Activated T-helper 17 cell treated with anti-CD3 and anti-CD28 coated beads, Interleukin-2, amount 50 U/mL, for 72 hours (primary cell): ENCODE data around the gene P2RY8. TPM values are rescaled to one million over a fixed set of nuclear protein-coding genes. Genes with fewer than 3 reads are reported as not detected.

ENCODE experiments used
- ATAC-seq: fragments of 150-1000 bp; cut with Tn5 transposase; replicated peaks from 2 replicates; pipeline ENCODE4 v1.10.0; 2021; ENCODE audit warnings: mild to moderate bottlenecking, moderate library complexity
- H3K27ac Mint-ChIP-seq: one replicate; pipeline ENCODE4 v1.8.0; 2022; ENCODE audit warnings: mixed read lengths
- H3K27me3 Mint-ChIP-seq: one replicate; pipeline ENCODE4 v1.8.0; 2022; ENCODE audit warnings: mixed read lengths
- H3K36me3 Mint-ChIP-seq: one replicate; pipeline ENCODE4 v1.8.0; 2022; ENCODE audit warnings: low read depth, mild to moderate bottlenecking, mixed read lengths
- H3K4me1 Mint-ChIP-seq: one replicate; pipeline ENCODE4 v1.8.0; 2022; ENCODE audit warnings: mixed read lengths
- H3K4me3 Mint-ChIP-seq: one replicate; pipeline ENCODE4 v1.8.0; 2022; ENCODE audit warnings: mild to moderate bottlenecking, mixed read lengths
- H3K9me3 Mint-ChIP-seq: one replicate; pipeline ENCODE4 v1.8.0; 2022; ENCODE audit warnings: mixed read lengths
- total RNA-seq, 2 donors: library from RNA; stranded (reverse); gene quantifications; one replicate each; pipeline ENCODE4 v1.2.3, GENCODE V29; 2022

The P2RY8 gene
- total RNA-seq, 2 donors from 2014 or later: 89.0 to 105 TPM

DNA sequence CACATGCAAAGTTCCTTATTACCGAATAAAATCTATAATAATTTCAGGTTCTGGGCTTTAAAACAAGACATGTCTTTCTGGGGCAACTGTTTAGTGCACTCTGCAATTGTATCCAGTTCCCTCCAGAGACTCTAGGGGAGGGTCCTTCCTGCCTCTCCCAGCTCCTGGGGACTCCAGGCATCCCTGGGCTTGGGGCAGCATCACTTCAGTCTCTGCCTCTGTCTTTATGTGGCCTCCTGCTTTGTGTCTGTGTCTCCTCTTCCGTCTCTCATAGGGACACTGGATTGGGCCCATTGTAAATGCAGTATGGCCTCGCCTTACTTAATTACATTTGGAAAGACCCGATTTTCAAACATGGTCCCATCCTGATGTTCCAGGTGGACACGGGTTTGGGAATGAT lies 73.4 kb downstream of the P2RY8 start:
- ATAC-seq: no peak
- peaks cover 43% of the 10 kb centered on the region for H3K4me1 Mint-ChIP-seq
- no peaks in the 10 kb centered on the region for H3K27me3 Mint-ChIP-seq
- no peaks in the 10 kb centered on the region for H3K9me3 Mint-ChIP-seq
- H3K27ac Mint-ChIP-seq: peak overlapping the region; percentile 92
- peaks cover 61% of the 10 kb centered on the region for H3K36me3 Mint-ChIP-seq
- peak overlapping the region; percentile 78 for H3K4me3 Mint-ChIP-seq

DNA sequence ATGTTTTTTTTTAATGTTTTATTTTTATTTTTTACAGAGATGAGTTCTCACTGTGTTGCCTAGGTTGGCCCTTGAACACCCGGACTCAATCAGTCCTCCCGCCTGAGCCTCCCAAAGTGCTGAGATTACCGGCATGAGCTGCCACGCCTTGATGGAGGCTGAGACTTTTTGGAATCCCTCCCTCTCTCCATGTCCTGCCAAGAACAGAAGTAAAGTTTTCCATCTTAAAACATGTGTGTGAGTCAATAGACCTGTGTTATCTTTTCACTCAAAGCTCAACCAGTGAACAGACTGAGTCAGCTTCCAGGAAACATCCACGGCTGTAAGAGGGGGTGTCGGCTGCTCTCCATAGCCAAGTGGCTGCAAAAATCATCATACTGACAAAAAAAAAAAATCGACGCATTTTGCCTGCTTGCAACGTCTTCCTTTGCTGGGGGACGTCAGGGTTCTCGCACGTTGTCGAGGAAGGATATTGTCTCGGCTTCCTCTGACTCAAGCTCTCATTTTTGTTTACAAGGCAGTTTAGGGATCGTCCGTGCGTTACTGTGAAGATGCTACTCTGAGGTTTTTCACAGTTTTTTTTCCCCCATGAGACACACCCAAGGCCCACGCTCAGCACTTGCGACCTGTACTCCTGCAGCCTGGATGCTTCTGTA lies 74.3 kb downstream of the P2RY8 start:
- ATAC-seq: peak; percentile 86
- Mint-ChIP-seq H3K36me3 (peaks cover 53% of the 10 kb centered on the region), H3K4me3 (peak overlapping the region; percentile 78), H3K9me3 (no peaks in the 10 kb centered on the region), H3K4me1 (peaks cover 43% of the 10 kb centered on the region), H3K27ac (peak overlapping the region; percentile 92), H3K27me3 (no peaks in the 10 kb centered on the region)

DNA sequence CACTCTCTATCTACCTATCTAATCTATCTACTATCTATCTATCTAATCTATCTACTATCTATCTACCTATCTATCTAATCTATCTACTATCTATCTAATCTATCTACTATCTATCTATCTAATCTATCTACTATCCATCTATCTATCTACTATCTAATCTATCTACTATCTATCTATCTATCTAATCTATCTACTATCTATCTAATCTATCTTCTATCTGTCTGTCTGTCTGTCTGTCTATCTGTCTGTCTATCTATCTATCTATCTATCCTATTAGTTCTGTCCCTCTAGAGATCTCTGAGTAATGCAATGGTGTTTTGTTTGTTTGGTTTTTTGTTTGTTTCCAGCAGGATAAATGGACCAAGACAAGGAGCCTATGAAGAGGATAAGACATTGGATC lies 74.9 kb downstream of the P2RY8 start:
- no peaks in the 10 kb centered on the region for H3K9me3 Mint-ChIP-seq
- H3K4me1 Mint-ChIP-seq: peaks cover 40% of the 10 kb centered on the region
- H3K27me3 Mint-ChIP-seq: no peaks in the 10 kb centered on the region
- H3K4me3 Mint-ChIP-seq: peak overlapping the region; percentile 78
- no peak for ATAC-seq
- H3K36me3 Mint-ChIP-seq: peaks cover 47% of the 10 kb centered on the region
- peak overlapping the region; percentile 92 for H3K27ac Mint-ChIP-seq

DNA sequence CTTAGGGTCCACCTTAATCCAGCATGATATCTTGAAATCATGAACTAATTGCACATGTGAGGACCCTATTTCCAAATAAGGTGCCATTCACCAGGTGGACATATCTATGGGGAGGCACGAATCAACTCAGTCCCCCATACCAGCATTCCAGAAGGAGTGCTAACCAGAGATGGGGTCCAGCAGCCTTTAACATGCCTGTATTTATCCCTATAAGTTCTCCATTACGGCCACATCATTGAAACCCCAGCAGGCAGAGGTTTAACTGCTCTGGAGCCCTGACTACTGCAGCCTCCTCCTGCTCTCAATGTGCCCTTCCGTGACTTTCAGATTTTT lies 81.1 kb downstream of the P2RY8 start:
- Mint-ChIP-seq H3K27me3 (no peaks in the 10 kb centered on the region), H3K4me3 (no peak overlapping the region)

DNA sequence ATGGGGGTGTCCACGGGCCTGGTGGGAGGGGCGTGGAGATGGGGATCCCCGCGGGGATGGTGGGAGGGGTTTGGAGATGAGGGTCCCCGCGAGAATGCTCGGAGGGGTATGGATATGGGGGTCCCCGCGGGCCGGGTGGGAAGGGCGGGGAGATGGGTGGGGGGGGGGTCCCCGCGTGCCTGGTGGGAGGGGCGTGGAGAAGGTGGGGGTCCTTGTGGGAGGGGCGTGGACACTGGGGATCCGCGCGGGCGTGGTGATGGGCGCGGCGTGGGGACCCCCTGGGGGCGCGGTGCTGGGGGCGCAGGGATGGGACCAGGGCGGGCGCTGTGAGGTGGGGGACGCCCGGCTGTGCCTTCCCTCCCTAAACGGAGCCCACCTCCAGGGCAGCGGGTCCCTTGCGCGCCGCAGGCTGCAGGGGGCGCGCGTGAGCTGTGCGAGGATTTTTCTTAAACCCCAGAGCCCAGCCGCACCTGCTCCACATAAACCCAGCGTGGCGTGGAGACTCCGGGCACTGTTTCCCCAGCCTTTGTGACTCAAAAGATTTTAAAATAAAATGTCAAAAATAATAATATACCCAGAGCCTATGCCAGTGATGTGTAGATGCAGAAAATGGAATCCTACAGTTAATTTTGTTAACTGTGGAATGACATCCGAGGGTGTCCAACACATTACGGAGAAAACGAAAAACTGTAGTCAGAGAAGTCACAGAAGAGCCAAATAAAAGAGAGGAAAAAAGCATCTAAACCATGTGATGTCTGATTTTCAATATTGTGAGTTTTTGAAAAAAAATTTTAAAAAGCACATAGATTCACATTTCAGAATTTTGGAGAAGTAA lies 82.8 kb downstream of the P2RY8 start:
- H3K27ac Mint-ChIP-seq: no peak overlapping the region
- H3K4me1 Mint-ChIP-seq: peaks cover 11% of the 10 kb centered on the region
- peak overlapping the region; percentile 35 for H3K4me3 Mint-ChIP-seq
- peak; percentile 49 for ATAC-seq
- peaks cover 2% of the 10 kb centered on the region for H3K9me3 Mint-ChIP-seq
- no peaks in the 10 kb centered on the region for H3K27me3 Mint-ChIP-seq
- peaks cover 19% of the 10 kb centered on the region for H3K36me3 Mint-ChIP-seq

More for the DNA sequence above, 81.1 kb downstream of the P2RY8 start:
- ATAC-seq: no peak
- H3K4me1 Mint-ChIP-seq: no peaks in the 10 kb centered on the region
- H3K27ac Mint-ChIP-seq: peak overlapping the region; percentile 39
- peaks cover 8% of the 10 kb centered on the region for H3K36me3 Mint-ChIP-seq
- H3K9me3 Mint-ChIP-seq: no peaks in the 10 kb centered on the region

DNA sequence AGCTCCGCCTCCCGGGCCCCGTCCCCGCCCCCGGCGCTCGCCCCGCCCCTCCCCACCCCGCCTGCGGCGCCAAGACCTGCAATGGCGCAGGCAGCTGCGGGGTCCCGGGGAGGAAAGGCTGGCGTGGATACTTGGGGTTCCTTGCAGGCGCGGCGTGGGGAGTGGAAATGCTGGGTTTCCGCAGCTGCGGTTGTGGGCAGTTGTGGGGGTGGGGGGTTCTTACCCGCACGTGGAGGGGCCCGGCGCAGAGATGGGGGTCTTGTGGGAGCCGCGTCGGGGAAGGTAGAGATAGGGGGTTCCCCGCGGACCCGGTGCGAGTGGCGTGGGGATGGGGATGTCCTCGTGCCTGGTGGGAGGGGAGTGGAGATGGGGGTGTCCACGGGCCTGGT lies 83.6 kb downstream of the P2RY8 start:
- Mint-ChIP-seq H3K4me3 (peak overlapping the region; percentile 70), H3K27me3 (no peaks in the 10 kb centered on the region), H3K4me1 (peaks cover 19% of the 10 kb centered on the region), H3K27ac (peak overlapping the region; percentile 80), H3K36me3 (peaks cover 26% of the 10 kb centered on the region), H3K9me3 (peaks cover 10% of the 10 kb centered on the region)
- peak; percentile 20 for ATAC-seq

DNA sequence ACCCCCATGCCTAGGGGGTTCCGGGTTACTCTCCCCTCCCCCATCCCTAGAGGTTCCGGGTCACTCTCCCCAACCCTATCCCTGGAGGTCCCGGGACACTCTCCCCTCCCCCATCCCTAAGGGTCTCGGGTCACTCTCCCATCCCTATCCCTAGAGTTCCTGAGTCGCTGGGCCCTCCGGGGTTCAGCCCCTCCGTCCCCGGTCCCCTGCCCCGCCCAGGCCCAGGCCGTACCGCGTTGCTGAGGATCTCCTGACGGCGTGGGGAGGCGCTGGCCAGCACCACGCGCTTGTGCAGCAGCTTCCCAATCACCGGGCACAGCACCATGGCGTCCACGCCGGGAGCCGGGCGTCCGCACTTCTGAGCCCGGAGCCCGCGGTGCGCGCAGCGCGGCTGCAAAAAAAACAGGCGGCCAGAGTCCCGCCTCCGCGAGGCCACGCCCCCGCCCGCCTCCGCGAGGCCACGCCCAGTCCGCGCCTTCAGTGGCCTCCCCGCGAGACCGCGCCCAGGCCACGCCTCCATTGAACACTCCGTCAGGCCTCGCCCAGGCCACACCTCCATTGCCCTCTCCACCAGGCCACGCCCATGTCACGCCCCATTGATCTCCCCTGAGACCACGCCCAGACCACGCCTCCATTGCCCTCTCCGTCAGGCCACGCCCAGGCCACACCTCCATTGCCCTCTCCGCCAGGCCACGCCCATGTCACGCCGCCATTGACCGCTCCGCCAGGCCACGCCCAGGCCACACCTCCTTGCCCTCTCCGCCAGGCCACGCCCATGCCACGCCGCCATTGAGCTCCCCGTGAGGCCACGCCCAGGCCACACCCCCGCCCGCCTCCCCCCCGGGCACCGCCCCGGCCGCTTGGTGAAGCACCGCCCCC lies 84.2 kb downstream of the P2RY8 start, which contains the start of gene ASMTL:
ASMTL (minus strand) TSS at position 394 of the 879 bp plus-strand sequence; CDS start at position 325, 69 bp downstream.
- peak within 1 kb of the TSS; percentile 80 for H3K27ac Mint-ChIP-seq

DNA sequence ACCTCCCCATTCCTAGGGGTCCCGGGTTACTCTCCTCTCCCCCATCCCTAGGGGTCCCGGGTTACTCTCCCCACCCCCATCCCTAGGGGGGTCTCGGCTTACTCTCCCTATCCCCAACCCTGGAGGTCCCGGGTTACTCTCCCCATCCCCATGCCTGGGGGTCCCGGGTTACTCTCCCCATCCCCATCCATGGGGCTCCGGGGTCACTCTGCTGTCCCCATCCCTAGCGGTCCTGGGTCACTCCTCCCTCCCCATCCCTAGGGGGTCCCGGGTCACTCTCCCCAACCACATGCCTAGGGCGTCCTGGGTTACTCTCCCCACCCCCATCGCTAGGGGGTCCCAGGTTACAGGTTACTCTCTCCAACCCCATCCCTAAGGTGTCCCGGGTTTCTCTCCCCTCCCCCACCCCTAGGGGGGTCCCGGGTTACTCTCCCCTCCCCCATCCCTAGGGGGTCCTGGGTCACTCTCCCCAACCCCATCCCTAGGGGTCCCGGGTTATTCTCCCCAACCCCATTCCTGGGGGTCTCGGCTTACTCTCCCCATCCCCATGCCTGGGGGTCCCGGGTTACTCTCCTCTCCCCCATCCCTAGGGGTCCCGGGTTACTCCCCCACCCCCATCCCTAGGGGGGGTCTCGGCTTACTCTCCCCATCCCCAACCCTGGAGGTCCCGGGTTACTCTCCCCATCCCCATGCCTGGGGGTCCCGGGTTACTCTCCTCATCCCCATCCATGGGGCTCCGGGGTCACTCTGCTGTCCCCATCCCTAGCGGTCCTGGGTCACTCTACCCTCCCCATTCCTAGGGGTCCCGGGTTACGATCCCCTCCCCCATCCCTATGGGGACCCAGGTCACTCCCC lies 85.1 kb downstream of the P2RY8 start:
- H3K27ac Mint-ChIP-seq: peak overlapping the region; percentile 80
- no peaks in the 10 kb centered on the region for H3K27me3 Mint-ChIP-seq
- no peak for ATAC-seq
- peaks cover 13% of the 10 kb centered on the region for H3K9me3 Mint-ChIP-seq
- peaks cover 41% of the 10 kb centered on the region for H3K36me3 Mint-ChIP-seq
- peaks cover 23% of the 10 kb centered on the region for H3K4me1 Mint-ChIP-seq
- H3K4me3 Mint-ChIP-seq: peak overlapping the region; percentile 70

More for the DNA sequence above, 84.2 kb downstream of the P2RY8 start, which contains the start of gene ASMTL:
- Mint-ChIP-seq H3K9me3 (peaks cover 13% of the 10 kb centered on the region), H3K4me1 (peaks cover 23% of the 10 kb centered on the region), H3K4me3 (peak within 1 kb of the TSS; percentile 70), H3K36me3 (peaks cover 33% of the 10 kb centered on the region), H3K27me3 (no peaks in the 10 kb centered on the region)
- ATAC-seq: peak; percentile 87

DNA sequence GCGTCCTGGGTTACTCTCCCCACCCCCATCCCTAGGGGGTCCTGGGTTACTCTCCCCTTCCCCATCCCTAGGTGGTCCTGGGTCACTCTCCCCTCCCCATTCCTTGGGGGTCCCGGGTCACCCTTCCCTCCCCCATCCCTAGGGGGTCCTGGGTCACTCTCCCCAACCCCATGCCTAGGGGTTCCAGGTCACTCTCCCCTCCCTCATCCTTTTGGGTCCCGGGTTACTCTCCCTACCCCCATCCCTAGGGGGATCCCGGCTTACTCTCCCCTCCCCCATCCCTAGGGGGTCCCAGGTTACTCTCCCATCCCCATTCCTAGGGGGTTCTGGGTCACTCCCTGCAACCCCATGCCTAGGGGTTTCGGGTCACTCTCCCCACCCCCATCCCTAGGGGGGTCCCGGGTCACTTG lies 85.7 kb downstream of the P2RY8 start:
- Mint-ChIP-seq H3K4me1 (peaks cover 23% of the 10 kb centered on the region), H3K9me3 (peaks cover 13% of the 10 kb centered on the region), H3K27me3 (no peaks in the 10 kb centered on the region), H3K27ac (peak overlapping the region; percentile 80), H3K36me3 (peaks cover 48% of the 10 kb centered on the region), H3K4me3 (peak overlapping the region; percentile 70)
- no peak for ATAC-seq

DNA sequence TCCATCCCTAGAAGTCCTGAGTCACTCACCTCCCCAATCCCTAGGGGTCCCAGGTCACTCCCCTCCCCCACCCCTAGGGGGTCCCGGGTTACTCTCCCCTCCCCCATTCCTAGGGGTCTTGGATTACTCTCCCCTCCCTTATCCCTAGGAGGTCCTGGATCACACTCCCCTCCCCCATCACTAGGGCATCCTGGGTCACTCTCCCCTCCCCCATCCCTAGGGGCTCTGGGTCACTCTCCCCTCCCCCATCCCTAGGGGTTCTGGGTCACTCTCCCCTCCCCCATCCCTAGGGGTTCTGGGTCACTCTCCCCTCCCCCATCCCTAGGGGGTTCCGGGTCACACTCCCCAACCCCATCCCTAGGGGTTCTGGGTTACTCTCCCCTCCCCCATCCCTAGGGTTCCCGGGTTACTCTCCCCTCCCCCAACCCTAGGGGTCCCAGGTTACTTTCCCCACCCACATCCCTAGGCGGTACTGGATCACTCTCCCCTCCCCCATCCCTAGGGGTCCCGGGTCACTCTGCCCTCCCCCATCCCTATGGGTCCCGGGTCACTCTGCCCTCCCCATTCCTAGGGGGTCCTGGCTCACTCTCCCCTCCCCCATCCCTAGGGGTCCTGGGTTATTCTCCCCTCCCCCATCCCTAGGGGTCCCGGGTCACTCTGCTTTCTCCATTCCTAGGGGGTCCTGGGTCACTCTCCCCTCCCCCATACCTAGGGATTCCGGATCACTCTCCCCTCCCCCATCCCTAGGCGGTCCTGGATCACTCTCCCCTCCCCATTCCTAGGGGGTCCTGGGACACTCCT lies 86.4 kb downstream of the P2RY8 start:
- no peak for ATAC-seq
- H3K9me3 Mint-ChIP-seq: peaks cover 13% of the 10 kb centered on the region
- H3K27ac Mint-ChIP-seq: peak overlapping the region; percentile 58
- H3K4me3 Mint-ChIP-seq: no peak overlapping the region
- no peaks in the 10 kb centered on the region for H3K27me3 Mint-ChIP-seq
- H3K4me1 Mint-ChIP-seq: peaks cover 23% of the 10 kb centered on the region
- H3K36me3 Mint-ChIP-seq: peaks cover 55% of the 10 kb centered on the region

DNA sequence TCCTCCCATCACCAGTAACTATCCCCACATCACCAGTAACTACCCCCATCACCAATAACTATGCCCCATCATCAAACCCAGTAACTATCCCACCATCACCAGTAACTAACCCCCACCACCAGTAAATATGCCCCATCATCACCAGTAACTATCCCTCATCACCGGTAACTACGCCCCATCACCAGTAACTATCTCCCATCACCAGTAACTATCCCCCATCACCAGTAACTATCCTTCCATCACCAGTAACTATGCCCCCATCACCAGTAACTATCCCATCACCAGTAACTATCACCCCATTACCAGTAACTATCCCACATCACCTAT lies 87.2 kb downstream of the P2RY8 start:
- ATAC-seq: no peak
- H3K27ac Mint-ChIP-seq: peak overlapping the region; percentile 58
- H3K4me1 Mint-ChIP-seq: peaks cover 23% of the 10 kb centered on the region
- H3K36me3 Mint-ChIP-seq: peaks cover 62% of the 10 kb centered on the region
- peaks cover 16% of the 10 kb centered on the region for H3K9me3 Mint-ChIP-seq
- no peaks in the 10 kb centered on the region for H3K27me3 Mint-ChIP-seq
- H3K4me3 Mint-ChIP-seq: peak overlapping the region; percentile 10

DNA sequence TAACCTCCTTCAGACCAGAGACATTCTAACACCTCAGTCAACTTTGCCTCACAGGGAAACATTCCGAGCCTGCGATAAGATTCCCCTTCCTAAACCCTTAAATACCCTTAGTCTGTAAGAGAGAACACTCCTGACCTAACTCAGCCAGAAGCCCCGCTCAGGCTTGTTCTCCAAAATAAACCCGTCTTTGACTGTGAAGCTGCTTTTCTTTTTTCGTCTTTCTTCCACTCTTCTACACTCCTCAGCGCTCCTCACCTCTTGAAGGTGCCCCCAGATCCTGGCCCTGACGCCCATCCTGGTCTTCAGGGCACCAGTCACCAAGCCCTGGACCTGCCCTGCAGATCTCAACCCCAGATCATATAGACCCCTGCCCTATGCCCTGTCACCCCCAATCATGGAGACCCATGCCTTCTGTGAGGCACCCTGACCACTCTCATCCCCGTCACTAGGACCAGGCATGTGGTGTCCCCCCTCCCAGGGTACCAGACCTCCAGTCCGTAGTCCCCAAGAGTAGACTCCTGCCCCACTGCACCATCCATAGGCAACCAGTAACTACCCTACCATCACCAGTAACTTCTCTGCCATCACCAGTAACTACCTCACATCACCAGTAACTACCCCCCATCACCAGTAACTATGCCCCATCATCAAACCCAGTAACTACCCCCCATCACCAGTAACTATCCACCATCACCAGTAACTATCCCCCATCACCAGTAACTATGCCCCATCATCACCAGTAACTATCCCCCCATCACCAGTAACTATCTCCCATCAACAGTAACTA lies 87.8 kb downstream of the P2RY8 start:
- ATAC-seq: no peak
- H3K27me3 Mint-ChIP-seq: no peaks in the 10 kb centered on the region
- H3K4me3 Mint-ChIP-seq: peak overlapping the region; percentile 10
- peaks cover 16% of the 10 kb centered on the region for H3K9me3 Mint-ChIP-seq
- peak overlapping the region; percentile 58 for H3K27ac Mint-ChIP-seq
- H3K4me1 Mint-ChIP-seq: peaks cover 23% of the 10 kb centered on the region
- H3K36me3 Mint-ChIP-seq: peaks cover 68% of the 10 kb centered on the region
